ENCODE results near the gene SP3. TPM values are rescaled to one million over a fixed set of nuclear protein-coding genes. Genes with fewer than 3 reads are reported as not detected.
"Not testable (repeated sequence)": the region's sequence is repeated elsewhere in the genome, so short reads cannot be mapped to it uniquely, and the experiment has no call there.

SP3 gene
- total RNA-seq, 2 donors from 2014 or later: 79.1 to 161 TPM

DNA sequence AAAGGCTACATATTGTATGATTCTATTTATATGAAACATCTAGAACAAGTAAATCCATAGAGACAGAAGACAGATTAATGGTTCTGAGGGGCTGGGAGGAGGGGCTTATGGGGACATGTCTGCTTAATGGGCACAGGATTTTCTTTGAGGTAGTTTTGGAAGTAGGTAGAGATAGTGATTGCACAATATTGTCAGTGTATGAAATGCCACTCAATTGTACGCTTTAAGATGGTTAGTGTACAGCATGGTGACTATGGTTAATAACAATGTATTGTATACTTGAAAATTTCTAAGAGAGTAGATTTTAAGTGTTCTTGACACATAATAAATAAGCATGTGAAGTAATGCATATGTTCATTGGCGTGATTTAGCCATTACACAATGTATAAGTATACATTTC lies 68.4 kb downstream of the SP3 start:
- no peak for ATAC-seq
- H3K9me3 Mint-ChIP-seq: peaks cover 3 to 6% of the 10 kb centered on the region in 2 donors
- DNase-seq (ENCODE audit: low spot score in 2 of 2): no peak
- H3K36me3 Mint-ChIP-seq: peaks cover 0 to 14% of the 10 kb centered on the region in 2 donors
- no peak overlapping the region for H3K27ac Mint-ChIP-seq

- ATAC-seq (peak in 1 of 2 donors; percentile 41), DNase-seq (ENCODE audit: low spot score in 2 of 2) (no peak)
- Mint-ChIP-seq H3K9me3 (peaks cover 3 to 21% of the 10 kb centered on the region in 2 donors), H3K36me3 (peaks cover 9 to 41% of the 10 kb centered on the region in 2 donors), H3K27ac (peak overlapping the region in 1 of 2 donors; percentile 76)
Measured at GRCh38 chr2:173892341-173892740, 72.8 kb downstream of the SP3 start.

- ATAC-seq (no peak), DNase-seq (ENCODE audit: low spot score in 2 of 2) (no peak)
- Mint-ChIP-seq H3K9me3 (peaks cover 3 to 21% of the 10 kb centered on the region in 2 donors), H3K36me3 (peaks cover 9 to 41% of the 10 kb centered on the region in 2 donors), H3K27ac (peak overlapping the region in 1 of 2 donors; percentile 32)
Measured at GRCh38 chr2:173891315-173892037, 73.7 kb downstream of the SP3 start.

DNA sequence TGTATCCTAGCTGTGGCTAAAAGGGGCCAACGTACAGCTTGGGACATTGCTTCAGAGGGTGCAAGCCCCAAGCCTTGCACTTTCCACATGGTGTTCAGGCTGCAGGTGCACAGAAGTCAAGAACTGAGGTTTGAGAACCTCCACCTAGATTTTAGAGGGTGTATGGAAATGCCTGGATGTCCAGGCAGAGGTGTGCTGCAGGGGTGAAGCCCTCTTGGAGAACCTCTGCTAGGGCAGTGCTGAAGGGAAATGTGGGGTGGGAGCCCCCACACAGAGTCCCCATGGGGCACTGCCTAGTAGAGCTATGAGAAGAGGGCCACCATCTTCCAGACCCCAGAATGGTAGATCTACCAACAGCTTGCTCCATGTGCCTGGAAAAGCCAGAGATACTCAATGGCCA lies 75.7 kb downstream of the SP3 start:
- not testable (repeated sequence) for H3K27ac Mint-ChIP-seq; ATAC-seq; DNase-seq (ENCODE audit: low spot score in 2 of 2)
- Mint-ChIP-seq H3K9me3 (peaks cover 0 to 21% of the 10 kb centered on the region in 2 donors), H3K36me3 (peaks cover 9 to 41% of the 10 kb centered on the region in 2 donors)

GRCh38 chr2:173886613-173887012 lies 78.6 kb downstream of the SP3 start:
- ATAC-seq: no peak
- Mint-ChIP-seq H3K9me3 (peaks cover 0 to 18% of the 10 kb centered on the region in 2 donors), H3K27ac (no peak overlapping the region), H3K36me3 (peaks cover 9 to 32% of the 10 kb centered on the region in 2 donors)
- no peak for DNase-seq (ENCODE audit: low spot score in 2 of 2)

- peaks cover 0 to 13% of the 10 kb centered on the region in 2 donors for H3K9me3 Mint-ChIP-seq
- H3K27ac Mint-ChIP-seq: no peak overlapping the region
- no peak for DNase-seq (ENCODE audit: low spot score in 2 of 2)
- peaks cover 9 to 11% of the 10 kb centered on the region in 2 donors for H3K36me3 Mint-ChIP-seq
- ATAC-seq: no peak
Measured at GRCh38 chr2:173884025-173884802, 81.0 kb downstream of the SP3 start.

- Mint-ChIP-seq H3K36me3 (no peaks in the 10 kb centered on the region), H3K27ac (no peak overlapping the region), H3K9me3 (no peaks in the 10 kb centered on the region)
- no peak for ATAC-seq
- no peak for DNase-seq (ENCODE audit: low spot score in 2 of 2)
Measured at GRCh38 chr2:173881886-173882285, 83.3 kb downstream of the SP3 start.

- no peak for DNase-seq (ENCODE audit: low spot score in 2 of 2)
- H3K9me3 Mint-ChIP-seq: no peaks in the 10 kb centered on the region
- no peaks in the 10 kb centered on the region for H3K36me3 Mint-ChIP-seq
- no peak for ATAC-seq
- no peak overlapping the region for H3K27ac Mint-ChIP-seq
Measured at GRCh38 chr2:173881461-173881860, 83.7 kb downstream of the SP3 start.

- DNase-seq (ENCODE audit: low spot score in 2 of 2) (no peak), ATAC-seq (no peak)
- Mint-ChIP-seq H3K9me3 (no peaks in the 10 kb centered on the region), H3K36me3 (no peaks in the 10 kb centered on the region), H3K27ac (no peak overlapping the region)
Measured at GRCh38 chr2:173880561-173880960, 84.6 kb downstream of the SP3 start.

DNA sequence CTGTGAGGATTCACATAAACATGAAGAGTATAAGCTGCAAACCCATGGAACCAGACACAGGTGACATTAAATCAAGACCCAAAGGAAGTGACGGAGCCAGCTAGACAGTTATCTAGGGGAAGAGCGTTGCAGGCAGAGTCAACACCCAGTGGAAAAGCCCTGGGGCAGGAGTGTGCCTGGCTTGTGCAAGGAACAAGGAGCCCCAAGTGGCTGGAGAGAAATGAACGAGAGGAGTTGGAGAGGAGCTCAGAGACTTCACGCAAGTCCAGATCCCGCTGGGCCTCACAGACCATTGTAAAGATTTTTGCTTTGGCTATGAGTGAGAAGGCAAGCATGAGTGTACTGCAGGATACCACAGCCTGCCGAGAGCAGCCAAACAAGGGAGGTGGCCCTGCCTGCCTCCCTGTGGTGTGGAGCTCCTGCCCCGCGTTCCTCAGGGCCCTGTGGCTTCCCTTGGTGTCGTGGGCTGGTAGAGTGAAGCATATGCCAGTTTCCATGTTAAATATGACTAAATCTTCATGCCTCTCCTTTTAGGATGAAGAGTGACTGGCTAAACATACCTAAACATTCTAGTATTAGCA lies 88.2 kb downstream of the SP3 start:
- DNase-seq (ENCODE audit: low spot score in 2 of 2) (no peak), ATAC-seq (no peak)
- Mint-ChIP-seq H3K9me3 (no peaks in the 10 kb centered on the region), H3K36me3 (no peaks in the 10 kb centered on the region), H3K27ac (peak overlapping the region in 1 of 2 donors; percentile 51)

GRCh38 chr2:173874894-173875237 lies 90.3 kb downstream of the SP3 start:
- Mint-ChIP-seq H3K27ac (no peak overlapping the region), H3K36me3 (no peaks in the 10 kb centered on the region), H3K9me3 (no peaks in the 10 kb centered on the region)
- DNase-seq (ENCODE audit: low spot score in 2 of 2) (no peak), ATAC-seq (no peak)

- Mint-ChIP-seq H3K9me3 (no peaks in the 10 kb centered on the region), H3K27ac (peak overlapping the region in 1 of 2 donors; percentile 15), H3K36me3 (no peaks in the 10 kb centered on the region)
- ATAC-seq (no peak), DNase-seq (ENCODE audit: low spot score in 2 of 2) (no peak)
Measured at GRCh38 chr2:173874003-173874893, 90.9 kb downstream of the SP3 start.

DNA sequence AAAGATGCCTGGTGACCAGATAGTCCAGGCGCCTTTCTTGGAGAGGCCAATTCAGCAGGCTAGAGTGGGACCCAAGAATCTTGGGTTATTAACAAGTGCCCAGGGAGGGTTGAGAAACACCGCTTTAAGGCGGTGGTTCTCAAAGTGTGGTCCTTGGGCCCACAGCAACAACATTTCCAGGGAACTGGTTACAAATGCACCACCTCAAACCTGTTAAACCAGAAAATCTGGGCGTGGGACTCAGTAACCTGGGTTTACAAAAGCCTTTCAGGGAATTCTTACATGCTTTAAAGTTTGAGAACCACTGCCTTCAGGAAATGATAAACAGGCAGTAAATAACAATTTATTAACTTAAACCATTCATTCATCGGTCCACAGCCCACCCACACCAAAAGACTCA lies 92.5 kb downstream of the SP3 start:
- Mint-ChIP-seq H3K36me3 (no peaks in the 10 kb centered on the region), H3K27ac (peak overlapping the region in 1 of 2 donors; percentile 18), H3K9me3 (no peaks in the 10 kb centered on the region)
- no peak for DNase-seq (ENCODE audit: low spot score in 2 of 2)
- no peak for ATAC-seq

DNA sequence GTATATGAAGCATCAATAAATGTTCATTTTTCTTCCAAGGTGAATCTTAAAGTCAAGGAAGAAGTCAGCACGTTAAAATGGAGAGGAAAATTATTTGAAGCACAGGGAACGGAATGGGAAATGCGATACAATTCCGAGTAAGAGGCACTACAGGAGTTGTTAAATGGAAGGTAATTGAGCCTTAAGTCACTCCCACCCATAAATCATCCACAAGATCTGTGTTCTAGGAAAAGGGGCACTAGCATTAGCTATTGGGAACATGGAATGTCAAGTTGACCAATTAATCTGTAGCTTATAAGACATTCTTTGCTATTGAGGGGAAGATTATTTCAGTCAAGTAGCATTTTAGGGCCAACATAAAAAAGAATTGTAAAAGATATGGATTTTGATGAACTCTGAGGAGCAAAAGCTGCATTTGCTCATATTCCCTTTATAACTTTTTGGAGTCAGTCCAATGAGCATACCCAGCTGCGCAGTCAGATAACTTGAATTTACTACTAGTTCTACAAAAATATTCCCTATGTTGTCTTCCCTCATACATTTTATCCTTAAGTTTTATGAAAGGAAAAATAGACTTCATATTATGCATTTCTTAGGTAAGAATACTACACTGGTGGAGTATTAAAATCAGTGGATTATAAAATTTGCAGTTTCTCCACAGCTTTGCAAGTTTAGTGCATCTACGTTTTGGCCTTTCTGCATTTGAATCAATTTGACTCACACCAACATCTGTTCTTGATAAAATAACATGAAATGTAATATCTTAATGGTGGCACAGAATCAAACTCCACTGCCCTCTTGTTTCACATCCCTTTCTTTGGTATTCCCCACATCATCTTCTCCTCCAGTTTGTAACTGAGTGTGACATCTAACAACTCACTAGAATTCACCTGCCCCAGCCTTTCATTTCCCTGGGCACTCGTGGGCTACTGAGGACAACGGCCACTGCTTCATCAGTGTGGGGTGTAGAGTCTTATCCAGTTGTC lies 95.6 kb downstream of the SP3 start:
- ATAC-seq (no peak), DNase-seq (ENCODE audit: low spot score in 2 of 2) (no peak)
- H3K36me3 Mint-ChIP-seq: no peaks in the 10 kb centered on the region
- no peak overlapping the region for H3K27ac Mint-ChIP-seq
- H3K9me3 Mint-ChIP-seq: no peaks in the 10 kb centered on the region

DNA sequence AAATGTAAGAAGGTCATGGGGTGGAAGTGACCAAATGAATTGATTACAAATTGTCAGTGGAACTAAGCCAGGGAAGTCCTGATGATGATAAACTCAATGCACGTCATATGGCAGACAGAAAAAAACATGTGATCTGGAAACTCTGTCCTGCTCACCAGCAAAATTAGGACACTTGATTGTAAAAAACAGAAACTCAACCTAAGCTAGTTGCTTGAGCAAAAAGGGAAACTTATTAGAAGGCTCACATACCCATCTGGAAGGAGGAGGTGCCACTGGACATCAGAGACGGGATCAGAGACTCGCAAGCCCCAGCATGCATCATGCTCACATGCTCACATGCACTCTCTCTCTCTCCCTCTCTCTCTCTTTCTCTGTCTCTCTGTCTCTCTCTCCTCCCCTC lies 96.8 kb downstream of the SP3 start:
- no peak for ATAC-seq
- DNase-seq (ENCODE audit: low spot score in 2 of 2): no peak
- Mint-ChIP-seq H3K9me3 (no peaks in the 10 kb centered on the region), H3K27ac (no peak overlapping the region), H3K36me3 (no peaks in the 10 kb centered on the region)

Data from activated naive CD4-positive, alpha-beta T cell treated with anti-CD3 and anti-CD28 coated beads, Interleukin-2, amount 50 U/mL, for 72 hours (primary cell).